Activated T-cell treated with anti-CD3 and anti-CD28 coated beads for 4 hours (primary cell): ENCODE measurements around the gene IQGAP3.
"Not testable (repeated sequence)": the region's sequence is repeated elsewhere in the genome, so short reads cannot be mapped to it uniquely, and the experiment has no call there.

Source experiments
- DNase-seq: peaks from one replicate; pipeline ENCODE4 v3.0.0-alpha.2; 2020

IQGAP3 gene

GRCh38 chr1:156571261-156571852 is 1.0 kb downstream of the IQGAP3 start:
- DNase-seq = no peak

DNA sequence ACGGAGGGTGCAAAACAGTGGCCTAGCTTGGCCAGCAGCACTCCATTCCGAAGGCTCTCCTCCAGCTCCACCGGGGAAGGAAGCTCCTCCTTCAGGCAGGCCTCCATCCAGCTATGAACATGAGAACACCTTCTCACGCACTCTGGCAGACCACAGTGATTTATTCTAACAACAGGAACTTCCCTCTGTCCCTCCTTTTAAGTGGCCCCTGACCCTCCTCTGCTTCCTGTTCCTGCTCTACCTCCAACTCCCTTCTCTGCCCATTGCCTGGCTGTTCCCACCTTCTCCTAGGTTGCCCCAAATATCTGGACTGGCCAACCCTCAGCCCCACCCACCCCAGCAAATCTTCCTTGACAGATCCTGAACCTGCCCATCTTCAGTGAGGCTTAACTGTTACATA is 5.9 kb downstream of the IQGAP3 start:
- DNase-seq = no peak

GRCh38 chr1:156565519-156565918 is 6.8 kb downstream of the IQGAP3 start:
- DNase-seq = no peak

- DNase-seq = no peak
These were observed 11.7 kb downstream of the IQGAP3 start for GRCh38 chr1:156560585-156561163.

- DNase-seq = no peak
These were observed 12.5 kb downstream of the IQGAP3 start for GRCh38 chr1:156559797-156560385.

DNA sequence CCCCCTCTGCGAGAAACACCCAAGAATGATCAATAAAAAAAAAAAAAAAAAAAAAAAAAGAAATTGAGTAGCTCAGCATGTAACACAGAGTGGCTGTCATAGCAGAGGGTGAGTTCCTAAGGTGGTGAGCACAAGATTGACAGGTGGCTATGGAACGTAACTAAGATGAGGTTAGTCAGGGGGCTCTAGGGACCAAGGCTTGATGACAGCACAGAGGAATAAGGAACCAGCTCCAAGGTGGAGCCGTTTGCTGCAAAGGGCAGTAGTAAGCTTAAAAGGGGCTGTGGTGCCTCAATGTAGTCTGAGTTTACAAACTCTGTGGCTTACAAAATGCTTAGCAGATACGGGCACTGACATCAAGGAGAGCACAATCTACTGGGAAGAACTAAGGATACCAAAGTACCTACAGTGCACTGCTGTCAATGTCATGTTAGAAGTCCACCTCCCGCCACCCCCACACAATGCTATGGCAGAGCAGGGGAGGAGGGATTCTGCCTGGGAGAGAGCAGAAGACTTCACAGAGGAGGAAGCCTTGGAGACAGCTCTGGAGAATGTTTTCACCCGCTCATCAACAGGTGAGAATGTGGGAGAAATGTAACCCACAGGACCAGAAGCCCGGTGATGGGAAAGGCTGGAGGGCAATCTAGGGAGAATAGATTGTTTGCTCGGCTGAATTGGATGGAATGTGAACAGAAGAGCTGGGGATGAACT is 13.1 kb downstream of the IQGAP3 start:
- DNase-seq = no peak

DNA sequence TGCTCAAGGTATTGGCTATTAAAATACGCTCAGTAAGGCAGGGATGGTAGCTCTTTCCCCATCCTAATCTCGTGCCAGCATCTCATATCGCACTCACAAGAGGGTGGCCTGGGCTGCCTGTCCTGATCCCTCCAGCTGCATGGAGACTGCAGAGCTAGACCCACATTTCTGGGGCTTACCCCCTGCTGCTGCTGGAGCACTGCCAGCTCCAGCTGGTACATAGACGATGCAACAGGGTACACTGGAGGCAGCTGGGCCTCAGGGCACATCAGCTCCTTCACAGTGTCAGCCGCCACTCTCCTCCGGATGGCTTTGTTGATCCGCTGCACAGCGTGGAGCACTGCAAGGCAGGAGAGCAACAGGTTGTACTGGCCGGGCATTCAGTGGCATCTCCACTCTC is 16.0 kb downstream of the IQGAP3 start:
- no peak for DNase-seq

DNA sequence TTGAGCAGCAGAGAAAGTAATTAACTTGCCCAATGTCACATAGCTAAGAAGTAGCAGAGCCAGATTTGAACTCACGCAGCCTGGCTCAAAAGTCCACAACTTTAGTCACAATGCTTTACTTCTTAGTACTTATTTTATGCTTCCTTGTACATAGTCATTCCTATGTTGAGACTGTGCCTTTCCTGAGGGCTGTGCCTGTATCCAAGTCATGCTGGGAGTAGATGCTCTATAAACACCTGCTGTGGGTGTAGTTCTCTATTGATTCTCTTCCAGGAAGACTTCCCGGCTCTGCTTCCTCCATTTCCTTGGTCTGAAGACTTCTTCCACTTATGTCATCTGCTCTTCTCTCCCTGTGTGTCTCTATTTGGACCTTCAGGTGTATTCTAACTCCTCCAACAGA is 16.6 kb downstream of the IQGAP3 start:
- DNase-seq = no peak

GRCh38 chr1:156554971-156555370 is 17.4 kb downstream of the IQGAP3 start:
- no peak for DNase-seq

DNA sequence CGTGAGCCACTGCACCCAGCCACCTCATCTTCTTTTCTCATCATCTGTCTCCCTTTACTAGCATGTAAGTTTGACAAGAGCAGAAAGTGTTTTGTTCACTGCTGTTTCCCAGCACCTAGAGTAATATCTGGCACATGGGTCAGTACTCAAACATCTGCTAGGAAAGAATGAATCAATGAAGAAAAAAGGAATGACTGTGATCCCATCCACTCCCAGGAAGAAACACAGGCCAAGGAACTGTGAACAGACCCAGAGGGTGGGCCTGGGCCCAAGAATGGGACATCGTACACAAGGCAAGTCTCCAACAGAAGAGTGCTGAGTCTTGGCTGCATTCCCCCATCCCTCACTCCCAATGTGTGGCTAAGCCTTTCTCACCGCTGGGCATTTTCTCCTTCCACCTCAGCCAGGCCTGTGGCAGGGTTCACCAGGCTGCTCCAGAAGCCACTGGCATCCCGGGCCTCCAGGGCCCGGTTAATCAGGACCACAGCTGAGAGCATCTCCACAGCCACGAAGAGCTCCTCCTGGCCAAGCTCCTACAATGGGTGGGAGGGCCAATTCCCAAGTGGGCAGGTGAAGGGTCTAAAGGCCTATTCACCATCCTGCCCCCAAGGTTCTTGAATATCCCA is 18.4 kb downstream of the IQGAP3 start:
- no peak for DNase-seq

GRCh38 chr1:156552937-156553336 is 19.4 kb downstream of the IQGAP3 start:
- DNase-seq = not testable (repeated sequence)

- DNase-seq = no peak
These were observed 19.8 kb downstream of the IQGAP3 start for GRCh38 chr1:156552518-156552917.

DNA sequence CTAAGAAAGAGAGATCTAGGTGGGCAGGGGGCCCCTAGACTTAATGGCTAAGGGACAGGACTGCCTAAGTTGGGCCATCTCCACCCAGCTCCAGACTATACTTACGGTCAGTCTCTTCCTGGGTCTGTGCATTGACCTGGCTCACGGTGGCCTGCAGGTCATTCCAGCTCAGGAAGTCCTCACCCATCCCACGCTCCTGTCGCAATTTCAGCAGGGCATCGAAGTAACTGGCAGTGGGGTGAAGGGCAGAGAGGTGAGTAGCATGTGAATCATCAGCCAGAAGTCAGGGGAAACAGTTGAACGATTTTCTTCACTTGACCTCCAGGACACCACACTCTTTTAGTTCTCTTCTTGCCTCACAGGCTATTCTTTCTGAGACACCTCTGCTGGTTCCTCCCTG is 20.5 kb downstream of the IQGAP3 start:
- DNase-seq = no peak

GRCh38 chr1:156551066-156551643 is 21.2 kb downstream of the IQGAP3 start:
- DNase-seq = no peak

GRCh38 chr1:156550346-156550745 is 22.0 kb downstream of the IQGAP3 start:
- no peak for DNase-seq

DNA sequence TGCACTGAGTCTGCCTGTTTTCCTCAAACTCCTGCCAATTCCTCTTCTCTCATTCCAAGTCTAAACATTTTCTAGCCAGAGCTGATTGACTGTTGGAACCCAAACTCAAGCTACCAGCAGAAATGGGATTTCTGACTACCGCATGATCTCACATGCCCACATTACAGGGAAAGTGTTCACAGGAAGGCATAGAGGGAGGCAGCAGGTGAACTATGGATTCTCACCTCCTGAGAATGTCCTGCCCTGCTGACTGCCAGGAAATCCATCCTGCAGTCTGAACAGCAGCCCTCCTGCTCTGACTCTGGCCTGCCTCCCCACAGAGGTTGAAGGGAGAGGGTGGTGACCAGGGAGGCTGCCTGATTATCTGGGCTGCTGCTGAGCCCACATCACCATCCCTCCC is 22.5 kb downstream of the IQGAP3 start:
- DNase-seq = no peak

- no peak for DNase-seq
These were observed 23.0 kb downstream of the IQGAP3 start for GRCh38 chr1:156549390-156549789.

- DNase-seq = no peak
These were observed 24.4 kb downstream of the IQGAP3 start for GRCh38 chr1:156547982-156548381.

GRCh38 chr1:156547434-156547833 is 24.9 kb downstream of the IQGAP3 start:
- DNase-seq = no peak

- no peak for DNase-seq
These were observed 26.1 kb downstream of the IQGAP3 start for GRCh38 chr1:156546267-156546666.

GRCh38 chr1:156544592-156545102 is 27.7 kb downstream of the IQGAP3 start:
- no peak for DNase-seq

DNA sequence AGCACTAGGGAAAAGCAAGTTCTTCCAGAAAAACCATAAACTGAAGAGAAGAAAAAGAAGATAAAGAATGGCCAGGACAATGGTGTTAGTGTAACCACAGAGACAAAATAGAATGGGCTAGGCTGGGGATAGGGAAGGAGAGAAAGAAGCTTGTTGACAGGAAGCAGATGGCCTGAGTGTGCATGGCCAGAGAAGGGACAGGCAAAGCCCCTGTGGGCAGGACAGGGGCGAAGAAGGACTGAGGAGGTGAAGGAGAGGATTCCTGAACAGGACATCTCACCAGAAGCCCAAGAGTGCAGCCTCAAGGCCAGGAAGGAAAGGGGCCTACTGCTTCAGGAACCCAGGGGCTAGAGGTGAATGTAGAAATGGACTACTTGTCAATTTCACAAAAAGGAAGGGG is 29.3 kb downstream of the IQGAP3 start:
- no peak for DNase-seq

- no peak for DNase-seq
These were observed 31.4 kb downstream of the IQGAP3 start for GRCh38 chr1:156540955-156541354.
